A673 (cell line): ENCODE results near the gene PTPN11.

Source experiments
- EZH2 ChIP-seq: fragments of 200-600 bp; sonication (generic); IDR thresholded peaks from 2 replicates; pipeline ENCODE4 v1.6.1; 2017; ENCODE audit warnings: borderline replicate concordance, low read depth, mild to moderate bottlenecking, mixed read lengths, antibody characterized with exemption, low read length; ENCODE audit not compliant: poor library complexity, severe bottlenecking
- TF ChIP-seq, protein P1 (sequence below): fragments of 300-800, 200-600 bp; sonication (generic); conservative IDR thresholded peaks from 2 replicates; pipeline ENCODE4 v1.5.1; 2017; ENCODE audit warnings: low read depth, mild to moderate bottlenecking, antibody characterized with exemption, low read length, moderate library complexity, mixed read lengths

DNA sequence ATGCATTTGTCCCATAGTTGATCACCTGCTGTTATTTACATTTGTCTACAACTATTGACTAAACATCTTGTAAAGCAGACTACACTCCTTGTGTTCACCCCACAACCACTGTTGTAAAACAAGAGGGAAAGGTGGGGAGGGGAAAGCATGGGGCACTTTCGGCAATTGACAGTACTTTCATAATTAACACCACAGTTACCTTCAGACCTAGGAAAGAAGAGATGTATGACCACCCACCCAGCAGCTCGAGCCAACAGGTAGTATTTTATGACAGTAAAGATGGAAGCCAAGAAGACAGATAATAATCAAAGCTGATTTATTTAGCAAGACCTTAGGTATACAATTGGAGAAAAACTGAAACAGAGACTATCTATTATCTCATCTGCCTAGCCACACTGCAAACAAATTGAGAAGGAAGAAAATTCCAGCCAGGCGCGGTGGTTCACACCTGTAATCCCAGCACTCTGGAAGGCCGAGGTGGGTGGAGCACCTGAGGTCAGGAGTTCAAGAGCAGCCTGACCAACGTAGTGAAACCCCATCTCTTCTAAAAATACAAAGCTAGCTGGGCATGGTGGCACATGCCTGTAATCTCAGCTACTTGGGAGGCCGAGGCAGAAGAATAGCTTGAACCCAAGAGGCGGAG lies 47.8 kb upstream of the PTPN11 start:
- TF ChIP-seq, protein P1, sequence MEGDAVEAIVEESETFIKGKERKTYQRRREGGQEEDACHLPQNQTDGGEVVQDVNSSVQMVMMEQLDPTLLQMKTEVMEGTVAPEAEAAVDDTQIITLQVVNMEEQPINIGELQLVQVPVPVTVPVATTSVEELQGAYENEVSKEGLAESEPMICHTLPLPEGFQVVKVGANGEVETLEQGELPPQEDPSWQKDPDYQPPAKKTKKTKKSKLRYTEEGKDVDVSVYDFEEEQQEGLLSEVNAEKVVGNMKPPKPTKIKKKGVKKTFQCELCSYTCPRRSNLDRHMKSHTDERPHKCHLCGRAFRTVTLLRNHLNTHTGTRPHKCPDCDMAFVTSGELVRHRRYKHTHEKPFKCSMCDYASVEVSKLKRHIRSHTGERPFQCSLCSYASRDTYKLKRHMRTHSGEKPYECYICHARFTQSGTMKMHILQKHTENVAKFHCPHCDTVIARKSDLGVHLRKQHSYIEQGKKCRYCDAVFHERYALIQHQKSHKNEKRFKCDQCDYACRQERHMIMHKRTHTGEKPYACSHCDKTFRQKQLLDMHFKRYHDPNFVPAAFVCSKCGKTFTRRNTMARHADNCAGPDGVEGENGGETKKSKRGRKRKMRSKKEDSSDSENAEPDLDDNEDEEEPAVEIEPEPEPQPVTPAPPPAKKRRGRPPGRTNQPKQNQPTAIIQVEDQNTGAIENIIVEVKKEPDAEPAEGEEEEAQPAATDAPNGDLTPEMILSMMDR, result no peak
- TF ChIP-seq EZH2, result no peak
